Heart right ventricle (tissue), 16 donors: ENCODE data around the gene CAPZA1. TPM values are rescaled to one million over a fixed set of nuclear protein-coding genes. Genes with fewer than 3 reads are reported as not detected.

Experiments
- ATAC-seq, 8 donors: fragments of 200-7000 bp; cut with Tn5 transposase; one replicate each; pipeline ENCODE4 v1.9.1; 2020; ENCODE audit warnings: mild to moderate bottlenecking in 8 of 8, moderate library complexity in 8 of 8, moderate number of reproducible peaks in 1 of 8
- DNase-seq, 2 donors: peaks; one replicate each; pipeline ENCODE4 v3.0.0-alpha.2; 2020
- H3K27ac ChIP-seq, 10 donors: fragments of 200-600 bp; sonication (generic) in 2 of 10; one replicate each; pipeline versions ENCODE4 v1.5.0 to v1.8.0; 2020 to 2022; ENCODE audit warnings: mild to moderate bottlenecking in 3 of 10
- H3K27me3 ChIP-seq, 7 donors: fragments of 200-600 bp; one replicate each; pipeline ENCODE4 v1.8.0; 2021 to 2022; ENCODE audit warnings: mild to moderate bottlenecking in 2 of 7
- H3K36me3 ChIP-seq, 9 donors: fragments of 200-600 bp; sonication (generic) in 1 of 9; one replicate each; pipeline versions ENCODE4 v1.5.0 to v1.8.0; 2020 to 2022; ENCODE audit warnings: mild to moderate bottlenecking in 2 of 9
- H3K4me1 ChIP-seq, 9 donors: fragments of 200-600 bp; sonication (generic) in 1 of 9; one replicate each; pipeline versions ENCODE4 v1.5.0 to v1.8.0; 2020 to 2022; ENCODE audit warnings: mild to moderate bottlenecking in 4 of 9
- H3K4me3 ChIP-seq, 10 donors: fragments of 200-600 bp; sonication (generic) in 2 of 10; one replicate each; pipeline versions ENCODE4 v1.5.0 to v1.8.0; 2020 to 2022; ENCODE audit warnings: mild to moderate bottlenecking in 7 of 10, moderate library complexity in 2 of 10
- H3K9me3 ChIP-seq, 11 donors: fragments of 200-600 bp in 10 of 11; sonication (generic) in 2 of 11; one replicate each; pipeline versions ENCODE4 v1.5.0 to v1.8.0; 2013 to 2022; ENCODE audit warnings: mild to moderate bottlenecking in 2 of 11, control low read depth in 1 of 11, moderate library complexity in 1 of 11
- WGBS, 2 donors: extraction: QIAGEN DNeasy Blood & Tissue Kit; methylation state at CpG; one replicate each; pipeline ENCODE4 v1.1.7; 2013; ENCODE audit warnings: inconsistent platforms in 1 of 2; 5-methylcytosine and 5-hydroxymethylcytosine counted together
- intact Hi-C, 10 donors: fragments of 100-400 bp; cut with DNase I; formaldehyde crosslinking; loops; one replicate each; pipeline versions ENCODE4 v1.11.1 to v1.14.2; 2022
- polyA plus RNA-seq, 2 donors: library from polyadenylated mRNA; stranded (reverse); fragments of 200-250 nt; gene quantifications; one replicate each; pipeline ENCODE4 v1.2.3, GENCODE V29; 2013
- total RNA-seq, 10 donors: library from RNA; stranded (reverse); fragmentation: NEBNext Ultra II Directional in 3 of 10; extraction: Animal tissue kit (Norgen Biotek cat#: 25700) in 3 of 10; gene quantifications; one replicate each; pipeline versions ENCODE4 v1.2.1 to v1.2.4, GENCODE V29; 2021 to 2023
- TF ChIP-seq, protein P1 (sequence below), 9 donors: fragments of 200-600 bp; sonication (generic) in 2 of 9; IDR thresholded peaks; one replicate each; pipeline versions ENCODE4 v1.5.0 to v1.8.0; 2021 to 2022; ENCODE audit warnings: antibody characterized with exemption in 9 of 9, mild to moderate bottlenecking in 5 of 9, moderate library complexity in 1 of 9
- donor health status: Arrhythmogenic right ventricular cardiomyopathy.
- donor health status: ischemic (EF 13 %, LVEDD 7.1; RV severe dilation, severe dysfunction).
- donor health status: healthy with polysubstance abuse.
- donor health status: DM: no; HTN: yes; CAD: no.
- donor health status: DM: no; HTN: no; CAD: no.
- donor health status: ischemic (EF 25% LVEDD 6.9; RV normal size, moderate dysfunction).
- donor health status: ischemic (EF 25% LVEDD 5.7; RV mildly dilated, moderate dysfunction).
- donor health status: healthy.
- donor health status: DM: yes; HTN: yes; CAD: no.
- donor health status: Ischemic cardiomyopathy.
- donor health status: ischemic (EF 35%, LVEDD 5.7; RV mildly dilated, moderate dysfunction).
- donor health status: nonischemic (EF 11% LVEDD 7.7; RV severe dilation, severe dysfunction).
- donor health status: DM: yes; HTN: yes; CAD: no.
- donor health status: PGD.
- donor health status: ischemic (EF 29% LVEDD 5.4; RV normal size, mild dysfunction).
- donor health status: nonischemic (EF 23%, LVEDD 6.1; RV moderate dilation, normal function).

The CAPZA1 gene
- total and polyA plus RNA-seq, 12 donors, result 19.5 to 58.3 (median 23.6) TPM

DNA sequence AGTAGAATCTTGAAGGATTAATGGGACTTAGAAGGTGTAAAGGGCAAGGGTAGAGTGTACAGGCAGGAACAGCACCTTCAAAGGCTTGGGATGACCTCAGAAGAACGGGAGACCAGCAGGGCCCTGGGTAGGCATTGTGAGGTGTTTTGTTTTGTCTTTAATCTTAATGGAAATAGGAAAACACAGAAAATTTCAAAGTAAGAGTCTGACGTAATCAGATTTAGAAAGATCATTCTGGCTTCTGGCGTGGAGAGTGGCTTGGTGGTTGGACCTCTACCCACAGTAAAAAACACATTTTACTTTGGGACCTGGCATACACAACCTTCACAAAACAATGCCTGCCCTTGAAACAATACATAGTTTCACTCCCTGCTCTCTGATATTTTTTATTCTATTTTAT lies 59.0 kb downstream of the CAPZA1 start:
- H3K9me3 ChIP-seq, result no peaks in the 10 kb centered on the region
- 70 to 77% methylated on average over 3 of the region's 3 CpGs for WGBS, 2 donors
- ATAC-seq (no peak), DNase-seq (no peak)
- H3K27me3 ChIP-seq, result no peaks in the 10 kb centered on the region
- intact Hi-C loops, result loop anchor here in 4 of 10 donors (10.0 kb wide), 1 partner anchor 54 kb away; no protein-coding TSS in a partner anchor
- TF ChIP-seq, protein P1, sequence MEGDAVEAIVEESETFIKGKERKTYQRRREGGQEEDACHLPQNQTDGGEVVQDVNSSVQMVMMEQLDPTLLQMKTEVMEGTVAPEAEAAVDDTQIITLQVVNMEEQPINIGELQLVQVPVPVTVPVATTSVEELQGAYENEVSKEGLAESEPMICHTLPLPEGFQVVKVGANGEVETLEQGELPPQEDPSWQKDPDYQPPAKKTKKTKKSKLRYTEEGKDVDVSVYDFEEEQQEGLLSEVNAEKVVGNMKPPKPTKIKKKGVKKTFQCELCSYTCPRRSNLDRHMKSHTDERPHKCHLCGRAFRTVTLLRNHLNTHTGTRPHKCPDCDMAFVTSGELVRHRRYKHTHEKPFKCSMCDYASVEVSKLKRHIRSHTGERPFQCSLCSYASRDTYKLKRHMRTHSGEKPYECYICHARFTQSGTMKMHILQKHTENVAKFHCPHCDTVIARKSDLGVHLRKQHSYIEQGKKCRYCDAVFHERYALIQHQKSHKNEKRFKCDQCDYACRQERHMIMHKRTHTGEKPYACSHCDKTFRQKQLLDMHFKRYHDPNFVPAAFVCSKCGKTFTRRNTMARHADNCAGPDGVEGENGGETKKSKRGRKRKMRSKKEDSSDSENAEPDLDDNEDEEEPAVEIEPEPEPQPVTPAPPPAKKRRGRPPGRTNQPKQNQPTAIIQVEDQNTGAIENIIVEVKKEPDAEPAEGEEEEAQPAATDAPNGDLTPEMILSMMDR (IDR thresholded peaks at IDR 0.05), result no peak
- no peak overlapping the region for H3K4me3 ChIP-seq
- peaks cover 0 to 4% (median 0%) of the 10 kb centered on the region in 9 donors for H3K36me3 ChIP-seq
- peaks cover 6 to 47% (median 24%) of the 10 kb centered on the region in 9 donors for H3K4me1 ChIP-seq
- peak overlapping the region in 3 of 10 donors; percentile 17 to 49 (median 48) for H3K27ac ChIP-seq

DNA sequence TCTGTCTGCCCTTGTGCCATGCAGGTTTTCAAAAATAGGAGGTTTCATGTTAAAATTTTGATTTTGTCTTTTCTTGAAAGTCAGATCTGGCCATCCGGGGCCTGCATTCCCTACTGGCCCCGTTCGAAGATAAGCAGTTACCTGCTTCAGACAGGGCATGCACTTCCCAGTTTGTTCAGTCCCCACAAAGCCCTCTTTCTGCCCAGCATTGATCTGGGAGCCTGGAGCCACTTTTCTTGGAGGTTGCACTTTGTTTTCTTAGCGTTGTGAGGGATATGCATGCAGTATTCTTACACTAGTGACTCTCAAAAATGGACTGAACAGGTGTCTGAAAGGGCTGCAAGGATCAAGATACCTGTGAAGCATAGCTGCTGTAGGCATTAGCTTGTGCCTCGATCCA lies 66.3 kb downstream of the CAPZA1 start:
- WGBS, 2 donors, result 88 to 90% methylated on average over 5 of the region's 5 CpGs
- intact Hi-C loops, result no loop called here
- TF ChIP-seq, protein P1 (IDR thresholded peaks at IDR 0.05), result no peak
- peaks cover 0 to 52% (median 0%) of the 10 kb centered on the region in 9 donors for H3K36me3 ChIP-seq
- H3K9me3 ChIP-seq, result no peaks in the 10 kb centered on the region
- no peaks in the 10 kb centered on the region for H3K27me3 ChIP-seq
- DNase-seq, result no peak
- H3K27ac ChIP-seq, result no peak overlapping the region
- ATAC-seq, result no peak
- no peak overlapping the region for H3K4me3 ChIP-seq
- peaks cover 0 to 25% (median 5%) of the 10 kb centered on the region in 9 donors for H3K4me1 ChIP-seq

DNA sequence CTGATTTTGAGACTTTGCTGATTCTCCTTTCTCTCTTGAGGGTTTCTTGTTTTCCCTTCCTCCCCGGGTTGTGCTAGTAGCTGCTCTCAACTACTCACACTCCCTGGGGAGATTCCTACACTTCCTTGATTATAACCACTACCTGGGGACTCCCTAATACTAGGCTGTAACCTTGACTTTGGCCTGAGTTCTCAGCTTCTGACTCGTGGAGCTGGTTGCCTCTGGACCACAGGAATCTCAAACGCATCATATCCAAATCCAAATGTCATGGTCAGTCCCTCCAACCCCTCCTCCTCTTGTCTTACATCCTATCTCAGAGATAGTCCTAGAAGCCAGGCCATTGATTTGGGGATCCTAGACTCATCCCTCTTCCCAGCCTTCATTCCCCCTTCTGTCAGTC lies 66.8 kb downstream of the CAPZA1 start:
- H3K4me3 ChIP-seq, result no peak overlapping the region
- no peak for DNase-seq
- 55 to 61% methylated on average over 3 of the region's 3 CpGs for WGBS, 2 donors
- no peaks in the 10 kb centered on the region for H3K27me3 ChIP-seq
- no peak for ATAC-seq
- TF ChIP-seq, protein P1 (IDR thresholded peaks at IDR 0.05), result no peak
- H3K9me3 ChIP-seq, result no peaks in the 10 kb centered on the region
- H3K4me1 ChIP-seq, result peaks cover 0 to 25% (median 5%) of the 10 kb centered on the region in 9 donors
- intact Hi-C loops, result no loop called here
- peaks cover 0 to 57% (median 3%) of the 10 kb centered on the region in 9 donors for H3K36me3 ChIP-seq
- H3K27ac ChIP-seq, result no peak overlapping the region

DNA sequence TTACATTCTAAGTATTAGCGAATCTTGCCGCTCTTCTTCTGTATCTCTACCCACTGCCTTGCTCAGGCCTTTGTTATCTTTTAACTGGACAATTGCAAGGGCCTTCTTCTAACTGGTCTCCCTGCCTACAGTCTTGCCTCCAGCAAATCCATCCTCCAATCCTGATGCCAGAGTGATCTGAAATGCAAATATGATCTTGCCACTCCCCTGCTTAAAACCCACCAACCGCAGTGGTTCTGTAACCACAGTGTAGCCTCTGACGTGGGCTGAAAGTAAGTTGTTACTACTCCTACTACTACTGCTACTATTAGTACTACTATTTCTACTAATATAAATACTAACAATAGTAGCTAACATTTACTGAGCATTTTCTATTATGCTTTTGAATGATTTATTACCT lies 67.2 kb downstream of the CAPZA1 start:
- Histone ChIP-seq H3K4me3 (no peak overlapping the region), H3K36me3 (peaks cover 0 to 62% (median 7%) of the 10 kb centered on the region in 9 donors), H3K27ac (no peak overlapping the region), H3K4me1 (peaks cover 0 to 25% (median 5%) of the 10 kb centered on the region in 9 donors), H3K9me3 (no peaks in the 10 kb centered on the region), H3K27me3 (no peaks in the 10 kb centered on the region)
- DNase-seq (no peak), ATAC-seq (no peak)
- intact Hi-C loops, result no loop called here
- WGBS, 2 donors, result 94% methylated on average over 4 of the region's 4 CpGs
- TF ChIP-seq, protein P1 (IDR thresholded peaks at IDR 0.05), result no peak
